ENCODE measurements around the gene PDE2A.

The PDE2A gene

GRCh38 chr11:72609045-72609444, 65.2 kb downstream of the PDE2A start:
- DNase-seq, result no peak

- no peak for DNase-seq
These were observed 66.7 kb downstream of the PDE2A start for GRCh38 chr11:72607496-72607895.

- no peak for DNase-seq
These were observed 67.3 kb downstream of the PDE2A start for GRCh38 chr11:72606748-72607468.

GRCh38 chr11:72605973-72606747, 68.1 kb downstream of the PDE2A start:
- DNase-seq, result no peak

GRCh38 chr11:72604256-72604655, 70.0 kb downstream of the PDE2A start:
- no peak for DNase-seq

GRCh38 chr11:72602250-72602904, 71.8 kb downstream of the PDE2A start:
- no peak for DNase-seq

GRCh38 chr11:72600557-72600956, 73.7 kb downstream of the PDE2A start:
- no peak for DNase-seq

GRCh38 chr11:72599325-72600117, 74.7 kb downstream of the PDE2A start:
- no peak for DNase-seq

- DNase-seq, result no peak
These were observed 75.3 kb downstream of the PDE2A start for GRCh38 chr11:72598906-72599305.

- no peak for DNase-seq
These were observed 75.8 kb downstream of the PDE2A start for GRCh38 chr11:72598466-72598865.

GRCh38 chr11:72597721-72598120, 76.5 kb downstream of the PDE2A start:
- no peak for DNase-seq

GRCh38 chr11:72595292-72595684, 78.9 kb downstream of the PDE2A start:
- DNase-seq, result no peak

GRCh38 chr11:72594493-72595291, 79.5 kb downstream of the PDE2A start:
- no peak for DNase-seq

- no peak for DNase-seq
These were observed 81.3 kb downstream of the PDE2A start for GRCh38 chr11:72592698-72593495.

GRCh38 chr11:72591785-72592502, 82.3 kb downstream of the PDE2A start:
- peak; percentile 41 for DNase-seq

GRCh38 chr11:72591023-72591422, 83.2 kb downstream of the PDE2A start:
- DNase-seq, result no peak

GRCh38 chr11:72589802-72590761, 84.1 kb downstream of the PDE2A start:
- DNase-seq, result no peak

GRCh38 chr11:72588421-72589410, 85.5 kb downstream of the PDE2A start:
- DNase-seq, result no peak
